H9 (cell line): ENCODE data around the gene LAMTOR5. TPM values are rescaled to one million over a fixed set of nuclear protein-coding genes. Genes with fewer than 3 reads are reported as not detected.

Experiments used
- DNase-seq: peaks from one replicate; pipeline ENCODE4 v3.0.0-alpha.2; 2017
- H2AFZ ChIP-seq: one replicate; pipeline ENCODE4 v1.6.1; 2013; ENCODE audit warnings: mild to moderate bottlenecking, low read length, control low read depth, moderate library complexity
- H2AK5ac ChIP-seq: 2 replicates; pipeline ENCODE4 v1.6.1; 2013; ENCODE audit warnings: low read length, control low read depth, mixed read lengths; ENCODE audit not compliant: insufficient read length
- H2BK120ac ChIP-seq: one replicate; pipeline ENCODE4 v1.6.1; 2013; ENCODE audit warnings: low read depth, mild to moderate bottlenecking, low read length, control low read depth, inconsistent platforms; ENCODE audit not compliant: poor library complexity, severe bottlenecking
- H2BK12ac ChIP-seq: 2 replicates; pipeline ENCODE4 v1.6.1; 2013; ENCODE audit warnings: low read length, control low read depth, mixed read lengths, low read depth; ENCODE audit not compliant: insufficient read length
- H2BK15ac ChIP-seq: 2 replicates; pipeline ENCODE4 v1.6.1; 2013; ENCODE audit warnings: low read depth, low read length, control low read depth
- H2BK20ac ChIP-seq: one replicate; pipeline ENCODE4 v1.6.1; 2013; ENCODE audit warnings: low read depth, mild to moderate bottlenecking, low read length, control low read depth, inconsistent platforms; ENCODE audit not compliant: poor library complexity, severe bottlenecking
- H2BK5ac ChIP-seq: 2 replicates; pipeline ENCODE4 v1.6.1; 2013; ENCODE audit warnings: low read length, control low read depth, mixed read lengths; ENCODE audit not compliant: insufficient read length
- H3K14ac ChIP-seq: 2 replicates; pipeline ENCODE4 v1.6.1; 2013; ENCODE audit warnings: low read length, control low read depth; ENCODE audit not compliant: insufficient read depth
- H3K18ac ChIP-seq: 2 replicates; pipeline ENCODE4 v1.6.1; 2013; ENCODE audit warnings: low read depth, mild to moderate bottlenecking, mixed read lengths, low read length, control low read depth; ENCODE audit not compliant: insufficient read length
- H3K23ac ChIP-seq: 2 replicates; pipeline ENCODE4 v1.6.1; 2013; ENCODE audit warnings: low read length, control low read depth, mixed read lengths, low read depth; ENCODE audit not compliant: insufficient read length
- H3K23me2 ChIP-seq: 2 replicates; pipeline ENCODE4 v1.6.1; 2013; ENCODE audit warnings: low read depth, mild to moderate bottlenecking, mixed read lengths, low read length, control low read depth; ENCODE audit not compliant: insufficient read length, poor library complexity, severe bottlenecking
- H3K27ac ChIP-seq: 2 replicates; pipeline ENCODE4 v1.5.1; 2013; ENCODE audit warnings: low read length, control low read depth, mixed read lengths, low read depth; ENCODE audit not compliant: insufficient read length
- H3K27me3 ChIP-seq: 2 replicates; pipeline ENCODE4 v1.6.1; 2013; ENCODE audit warnings: low read length, control low read depth, inconsistent platforms; ENCODE audit not compliant: insufficient read depth
- H3K4ac ChIP-seq: 2 replicates; pipeline ENCODE4 v1.6.1; 2013; ENCODE audit warnings: low read depth, mild to moderate bottlenecking, control low read depth, inconsistent platforms, low read length, moderate library complexity
- H3K4me1 ChIP-seq: 2 replicates; pipeline ENCODE4 v1.6.1; 2013; ENCODE audit warnings: low read length, control low read depth, inconsistent platforms; ENCODE audit not compliant: insufficient read depth
- H3K4me2 ChIP-seq: 2 replicates; pipeline ENCODE4 v1.6.1; 2013; ENCODE audit warnings: low read length, control low read depth, mixed read lengths; ENCODE audit not compliant: insufficient read length, insufficient read depth
- H3K56ac ChIP-seq: 2 replicates; pipeline ENCODE4 v1.6.1; 2013; ENCODE audit warnings: low read depth, mild to moderate bottlenecking, mixed read lengths, low read length, control low read depth; ENCODE audit not compliant: insufficient read length
- H3K79me1 ChIP-seq: 2 replicates; pipeline ENCODE4 v1.6.1; 2013; ENCODE audit warnings: low read depth, mild to moderate bottlenecking, moderate library complexity, low read length, control low read depth, inconsistent platforms; ENCODE audit not compliant: insufficient read depth, poor library complexity, severe bottlenecking
- H3K79me2 ChIP-seq: 2 replicates; pipeline ENCODE4 v1.6.1; 2013; ENCODE audit warnings: low read length, control low read depth, inconsistent platforms; ENCODE audit not compliant: insufficient read depth
- H3K9ac ChIP-seq: 2 replicates; pipeline ENCODE4 v1.6.1; 2013; ENCODE audit warnings: low read length, control low read depth, mixed read lengths; ENCODE audit not compliant: insufficient read length; ENCODE audit errors: extremely low read depth
- H3K9me3 ChIP-seq: one replicate; pipeline ENCODE4 v1.6.1; 2013; ENCODE audit warnings: low read depth, low read length, inconsistent platforms; ENCODE audit not compliant: control insufficient read depth
- H3T11ph ChIP-seq: one replicate; pipeline ENCODE4 v1.6.1; 2013; ENCODE audit warnings: mild to moderate bottlenecking, low read length, control low read depth, inconsistent platforms
- H4K20me1 ChIP-seq: one replicate; pipeline ENCODE4 v1.6.1; 2013; ENCODE audit not compliant: control insufficient read depth, insufficient read length, insufficient read depth
- H4K5ac ChIP-seq: 2 replicates; pipeline ENCODE4 v1.6.1; 2013; ENCODE audit warnings: low read depth, mild to moderate bottlenecking, mixed read lengths, low read length, control low read depth; ENCODE audit not compliant: insufficient read length
- H4K8ac ChIP-seq: replicated peaks from 2 replicates; pipeline ENCODE4 v1.6.1; 2013; ENCODE audit warnings: low read length, control low read depth, mixed read lengths, low read depth; ENCODE audit not compliant: insufficient read length
- H4K91ac ChIP-seq: 2 replicates; pipeline ENCODE4 v1.6.1; 2013; ENCODE audit warnings: low read depth, mild to moderate bottlenecking, moderate library complexity, mixed read lengths, low read length, control low read depth; ENCODE audit not compliant: insufficient read length
- H3K27ac Mint-ChIP-seq, 3 experiments: 2 replicates in 2 of 3; 3 replicates in 1 of 3; pipeline ENCODE4 v1.8.0; 2020 to 2021; ENCODE audit warnings: mixed read lengths in 3 of 3, mild to moderate bottlenecking in 1 of 3, moderate library complexity in 1 of 3
- H3K27me3 Mint-ChIP-seq: 2 replicates; pipeline ENCODE4 v1.8.0; 2021; ENCODE audit warnings: low read depth, mild to moderate bottlenecking, moderate library complexity, mixed read lengths
- H3K36me3 Mint-ChIP-seq, 3 experiments: 2 replicates in 2 of 3; 3 replicates in 1 of 3; pipeline ENCODE4 v1.8.0; 2020 to 2021; ENCODE audit warnings: low read depth in 3 of 3, mixed read lengths in 3 of 3; ENCODE audit not compliant: insufficient read depth in 1 of 3
- H3K4me1 Mint-ChIP-seq, 2 experiments: 2 replicates each; pipeline ENCODE4 v1.8.0; 2020; ENCODE audit warnings: mixed read lengths in 2 of 2
- H3K4me3 Mint-ChIP-seq, 2 experiments: 2 replicates in 1 of 2; 3 replicates in 1 of 2; pipeline ENCODE4 v1.8.0; 2020 to 2021; ENCODE audit warnings: mild to moderate bottlenecking in 2 of 2, mixed read lengths in 2 of 2, moderate library complexity in 1 of 2
- H3K9me3 Mint-ChIP-seq, 2 experiments: 2 replicates in 1 of 2; 3 replicates in 1 of 2; pipeline ENCODE4 v1.8.0; 2020; ENCODE audit warnings: mild to moderate bottlenecking in 2 of 2, mixed read lengths in 2 of 2, moderate library complexity in 1 of 2
- WGBS: extraction: QIAGEN DNeasy Blood & Tissue Kit; methylation state at CpG from one replicate; pipeline ENCODE4 v1.1.7; 2013; ENCODE audit warnings: missing lambda C conversion rate, low lambda C conversion rate, mixed read lengths; ENCODE audit not compliant: insufficient read length; ENCODE audit errors: extremely low coverage; 5-methylcytosine and 5-hydroxymethylcytosine counted together
- total RNA-seq: library from RNA; stranded (reverse); gene quantifications from 2 replicates; pipeline ENCODE4 v1.2.1, GENCODE V29; 2021
- TF ChIP-seq, protein P1 (sequence below): fragments of 200-600 bp; sonication (generic); conservative IDR thresholded peaks from 3 replicates; pipeline ENCODE4 v1.8.0; 2021; ENCODE audit warnings: antibody characterized with exemption, mild to moderate bottlenecking

Gene LAMTOR5
- total RNA-seq, 1 experiment from 2014 or later, result 108 TPM

DNA sequence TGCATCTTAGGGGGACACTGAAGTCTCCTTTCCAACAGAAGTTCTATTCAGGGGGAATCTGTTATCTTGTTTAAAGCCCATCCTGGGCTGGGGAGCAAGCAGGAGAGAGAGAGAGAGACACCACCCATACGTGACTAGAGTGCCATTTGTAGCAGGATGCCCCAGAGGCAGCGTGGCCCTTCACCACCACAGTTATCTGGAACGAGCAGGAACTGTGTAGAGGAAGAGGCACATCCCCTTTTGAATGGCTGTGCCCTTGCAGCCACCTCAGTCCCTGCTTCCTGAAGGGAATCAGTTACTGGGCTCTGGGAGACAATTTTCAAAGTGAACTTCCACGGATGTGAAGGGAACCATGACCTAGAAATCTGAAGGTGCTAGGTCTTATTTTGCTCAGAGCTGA, 19.4 kb upstream of the LAMTOR5 start:
- no peak overlapping the region for H3T11ph ChIP-seq
- TF ChIP-seq, protein P1, sequence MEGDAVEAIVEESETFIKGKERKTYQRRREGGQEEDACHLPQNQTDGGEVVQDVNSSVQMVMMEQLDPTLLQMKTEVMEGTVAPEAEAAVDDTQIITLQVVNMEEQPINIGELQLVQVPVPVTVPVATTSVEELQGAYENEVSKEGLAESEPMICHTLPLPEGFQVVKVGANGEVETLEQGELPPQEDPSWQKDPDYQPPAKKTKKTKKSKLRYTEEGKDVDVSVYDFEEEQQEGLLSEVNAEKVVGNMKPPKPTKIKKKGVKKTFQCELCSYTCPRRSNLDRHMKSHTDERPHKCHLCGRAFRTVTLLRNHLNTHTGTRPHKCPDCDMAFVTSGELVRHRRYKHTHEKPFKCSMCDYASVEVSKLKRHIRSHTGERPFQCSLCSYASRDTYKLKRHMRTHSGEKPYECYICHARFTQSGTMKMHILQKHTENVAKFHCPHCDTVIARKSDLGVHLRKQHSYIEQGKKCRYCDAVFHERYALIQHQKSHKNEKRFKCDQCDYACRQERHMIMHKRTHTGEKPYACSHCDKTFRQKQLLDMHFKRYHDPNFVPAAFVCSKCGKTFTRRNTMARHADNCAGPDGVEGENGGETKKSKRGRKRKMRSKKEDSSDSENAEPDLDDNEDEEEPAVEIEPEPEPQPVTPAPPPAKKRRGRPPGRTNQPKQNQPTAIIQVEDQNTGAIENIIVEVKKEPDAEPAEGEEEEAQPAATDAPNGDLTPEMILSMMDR, result no peak
- H3K4me2 ChIP-seq, result no peak overlapping the region
- H3K36me3 Mint-ChIP-seq, result no peaks in the 10 kb centered on the region
- no peak overlapping the region for H3K4me3 Mint-ChIP-seq
- H2BK12ac ChIP-seq, result no peak overlapping the region
- H3K27ac ChIP-seq, result no peak overlapping the region
- no peak overlapping the region for H3K14ac ChIP-seq
- H2BK120ac ChIP-seq, result no peak overlapping the region
- H2BK20ac ChIP-seq, result no peak overlapping the region
- no peak overlapping the region for H3K27ac Mint-ChIP-seq
- no peak overlapping the region for H2AK5ac ChIP-seq
- H3K79me1 ChIP-seq, result no peaks in the 10 kb centered on the region
- H3K9me3 Mint-ChIP-seq, result no peaks in the 10 kb centered on the region
- peaks cover 14% of the 10 kb centered on the region for H3K27me3 Mint-ChIP-seq
- WGBS, result no CpG with 5 or more reads among the region's 4 CpGs
- H3K23me2 ChIP-seq, result no peaks in the 10 kb centered on the region
- H2BK15ac ChIP-seq, result no peak overlapping the region
- H3K4me1 Mint-ChIP-seq, result peaks cover 21 to 22% of the 10 kb centered on the region in 2 experiments
- no peaks in the 10 kb centered on the region; the same call in 1 of the 2 replicates for H3K27me3 ChIP-seq
- no peak overlapping the region for H3K18ac ChIP-seq
- H4K20me1 ChIP-seq, result no peaks in the 10 kb centered on the region
- H3K4me1 ChIP-seq, result no peaks in the 10 kb centered on the region; the same call in 1 of the 2 replicates
- H2AFZ ChIP-seq, result no peak overlapping the region
- no peak for DNase-seq
- H4K5ac ChIP-seq, result no peak overlapping the region
- H3K4ac ChIP-seq, result no peak overlapping the region
- no peak overlapping the region for H3K56ac ChIP-seq
- H4K8ac ChIP-seq, result no peak overlapping the region
- H3K9ac ChIP-seq, result no peak overlapping the region
- no peak overlapping the region for H3K23ac ChIP-seq
- no peak overlapping the region for H2BK5ac ChIP-seq
- no peak overlapping the region for H4K91ac ChIP-seq
- no peaks in the 10 kb centered on the region for H3K9me3 ChIP-seq
- H3K79me2 ChIP-seq, result no peaks in the 10 kb centered on the region
